GM18508 (cell line): Measurements from ENCODE around the gene DNAJC12.
"Not testable (repeated sequence)": the region's sequence is repeated elsewhere in the genome, so short reads cannot be mapped to it uniquely, and the experiment has no call there.

Source experiments
- ATAC-seq: cut with Tn5 transposase; IDR thresholded peaks from one replicate; pipeline ENCODE4 v1.9.1; 2021; ENCODE audit warnings: moderate number of reproducible peaks; ENCODE audit not compliant: insufficient read depth, unreplicated experiment

Gene DNAJC12

GRCh38 chr10:67841737-67842136 lies 3.7 kb upstream of the DNAJC12 start:
- no peak for ATAC-seq

- no peak for ATAC-seq
Observed at GRCh38 chr10:67839951-67840350, 2.0 kb upstream of the DNAJC12 start.

- not testable (repeated sequence) for ATAC-seq
Observed at GRCh38 chr10:67839511-67839910, 1.5 kb upstream of the DNAJC12 start.

- ATAC-seq: no peak
Observed at GRCh38 chr10:67836972-67837371, 1.0 kb downstream of the DNAJC12 start.

GRCh38 chr10:67836488-67836887 lies 1.5 kb downstream of the DNAJC12 start:
- ATAC-seq: no peak

DNA sequence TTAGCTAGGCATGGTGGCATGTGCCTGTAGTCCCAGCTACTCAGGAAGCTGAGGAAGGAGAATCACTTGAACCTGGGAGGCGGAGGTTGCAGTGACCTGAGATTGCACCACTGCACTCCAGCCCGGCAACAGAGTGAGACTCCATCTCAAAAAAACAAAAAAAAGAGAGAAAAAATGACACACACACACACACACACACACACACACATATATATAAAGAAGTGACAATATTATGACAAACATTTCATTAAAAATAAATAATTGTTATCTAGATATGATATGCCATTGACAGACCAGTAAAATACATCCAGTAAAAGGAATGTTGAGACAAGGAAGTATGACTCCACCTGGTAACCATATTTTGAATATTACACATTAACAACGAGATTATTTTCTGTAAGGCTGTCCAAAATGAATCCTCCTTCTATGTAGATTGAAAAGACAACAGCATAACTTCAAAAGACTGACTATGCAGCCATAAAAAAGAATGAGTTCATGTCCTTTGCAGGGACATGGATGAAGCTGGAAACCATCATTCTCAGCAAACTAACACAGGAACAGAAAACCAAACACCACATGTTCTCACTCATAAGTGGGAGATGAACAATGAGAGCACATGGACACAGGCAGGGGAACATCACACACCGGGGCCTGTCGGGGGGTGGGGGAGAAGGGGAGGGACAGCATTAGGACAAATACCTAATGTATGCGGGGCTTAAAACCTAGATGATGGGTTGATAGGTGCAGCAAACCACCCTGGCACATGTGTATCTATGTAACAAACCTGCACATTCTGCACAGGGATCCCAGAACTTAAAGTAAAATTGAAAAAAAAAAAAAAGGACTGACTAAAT lies 2.2 kb downstream of the DNAJC12 start:
- ATAC-seq: not testable (repeated sequence)

GRCh38 chr10:67834375-67834774 lies 3.6 kb downstream of the DNAJC12 start:
- no peak for ATAC-seq

GRCh38 chr10:67827811-67828210 lies 10.2 kb downstream of the DNAJC12 start:
- no peak for ATAC-seq

GRCh38 chr10:67819768-67820204 lies 18.2 kb downstream of the DNAJC12 start:
- no peak for ATAC-seq

GRCh38 chr10:67818323-67818722 lies 19.7 kb downstream of the DNAJC12 start:
- no peak for ATAC-seq

- ATAC-seq: no peak
Observed at GRCh38 chr10:67816719-67817118, 21.3 kb downstream of the DNAJC12 start.

DNA sequence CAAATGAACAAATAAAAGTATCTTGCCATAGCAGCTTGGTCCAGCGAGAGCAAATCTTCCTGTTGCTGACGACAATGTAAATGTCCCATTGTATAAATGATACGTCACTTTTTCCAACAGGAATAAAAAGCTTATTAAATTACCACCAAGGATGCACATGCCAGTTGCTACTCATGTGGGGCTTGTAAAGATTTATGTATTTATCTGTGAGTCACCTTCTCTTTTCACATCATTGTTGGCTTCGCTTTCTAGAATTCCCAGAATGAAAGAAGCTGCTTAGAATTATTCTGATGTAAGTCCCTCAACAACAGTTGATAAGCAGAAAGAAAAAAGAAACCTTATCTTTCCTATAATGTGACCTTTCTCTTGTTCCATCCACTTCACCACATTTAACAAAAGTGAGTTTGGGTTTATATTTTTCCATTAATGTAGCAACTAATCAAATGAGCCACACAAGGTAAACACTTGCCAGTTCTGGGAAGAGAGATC lies 22.4 kb downstream of the DNAJC12 start:
- no peak for ATAC-seq

GRCh38 chr10:67812007-67812406 lies 26.0 kb downstream of the DNAJC12 start:
- no peak for ATAC-seq

DNA sequence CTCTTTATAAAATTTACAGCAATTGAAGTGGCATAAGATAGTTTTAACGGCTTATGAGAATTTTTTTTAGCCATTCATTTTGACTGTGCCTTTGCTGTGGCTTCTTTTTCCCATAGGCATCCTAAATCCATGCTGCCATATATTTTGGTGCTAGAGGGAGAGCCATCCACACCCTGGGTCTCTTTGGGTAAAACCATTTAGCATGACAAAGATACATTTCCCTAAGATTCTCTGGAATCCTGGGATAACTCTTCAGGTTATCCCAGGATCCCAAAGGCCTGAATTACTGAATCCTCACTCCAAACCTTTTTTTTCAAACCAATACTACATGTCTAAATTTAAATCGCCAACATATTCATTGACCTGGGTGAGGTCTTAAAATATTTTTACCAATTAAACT lies 28.9 kb downstream of the DNAJC12 start:
- ATAC-seq: no peak

DNA sequence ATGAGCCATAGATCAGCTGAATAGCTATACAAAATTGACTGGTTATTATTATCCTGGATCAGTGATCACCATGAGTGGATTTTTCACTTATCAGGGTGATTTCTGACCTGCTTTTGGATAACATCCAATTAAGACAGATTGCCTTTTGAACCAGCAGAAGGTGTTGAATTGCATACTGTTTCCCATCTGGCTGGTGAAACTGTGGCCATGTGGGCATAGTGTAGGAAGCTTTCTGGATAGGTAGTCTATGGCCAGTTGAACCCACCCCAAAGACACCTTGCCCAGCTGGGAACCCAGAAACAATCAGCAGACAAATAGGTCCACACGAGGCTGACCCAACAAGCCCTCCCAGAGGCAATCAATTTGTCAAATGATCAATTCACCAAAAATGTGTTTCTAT lies 29.3 kb downstream of the DNAJC12 start:
- no peak for ATAC-seq

- no peak for ATAC-seq
Observed at GRCh38 chr10:67807855-67808456, 30.0 kb downstream of the DNAJC12 start.

- ATAC-seq: no peak
Observed at GRCh38 chr10:67804395-67804678, 33.7 kb downstream of the DNAJC12 start.

- ATAC-seq: no peak
Observed at GRCh38 chr10:67803588-67804394, 34.2 kb downstream of the DNAJC12 start.

DNA sequence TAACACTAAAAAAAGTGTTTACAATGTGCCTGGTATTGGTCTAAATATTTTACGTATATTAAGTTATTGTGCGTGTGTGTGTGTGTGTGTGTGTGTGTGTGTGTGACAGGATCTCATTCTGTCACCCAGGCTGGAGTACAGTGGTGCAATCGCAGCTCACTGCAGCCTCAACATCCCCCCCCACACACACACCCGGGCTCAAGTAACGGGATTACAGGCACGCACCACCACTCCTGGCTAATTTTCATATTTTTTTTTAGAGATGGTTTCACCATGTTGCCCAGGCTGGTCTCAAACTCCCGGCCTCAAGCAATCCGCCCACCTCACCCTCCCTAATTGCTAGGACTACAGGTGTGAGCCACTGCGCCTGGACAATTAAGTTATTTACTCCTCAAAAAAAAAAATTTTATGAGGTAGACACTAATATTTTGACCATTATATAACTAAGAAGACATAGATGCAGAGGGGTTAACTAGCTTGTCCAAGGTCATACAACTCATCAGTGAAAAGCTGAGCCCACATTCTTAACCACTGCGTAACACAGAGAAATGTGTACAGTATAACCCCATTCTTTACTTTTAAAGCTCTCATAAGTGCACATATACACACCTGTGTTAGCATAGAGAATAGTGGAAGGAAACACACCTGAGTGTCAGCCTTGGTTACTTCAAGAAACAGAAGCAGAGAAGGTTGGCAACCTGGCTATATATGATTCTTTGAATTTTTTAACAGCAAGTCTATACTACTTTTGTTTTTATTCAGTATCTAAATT lies 35.0 kb downstream of the DNAJC12 start:
- ATAC-seq: no peak

GRCh38 chr10:67801118-67801517 lies 36.9 kb downstream of the DNAJC12 start:
- no peak for ATAC-seq
